Lung microvascular endothelial cell (primary cell): Measurements from ENCODE around the gene NPEPL1. TPM values are rescaled to one million over a fixed set of nuclear protein-coding genes. Genes with fewer than 3 reads are reported as not detected.
"Not testable (repeated sequence)": the region's sequence is repeated elsewhere in the genome, so short reads cannot be mapped to it uniquely, and the experiment has no call there.

Source experiments
- DNase-seq, 2 donors: peaks; one replicate each; pipeline versions ENCODE4 v3.0.0 to v3.0.0-alpha.2; 2010; ENCODE audit warnings: low read depth in 2 of 2
- total RNA-seq: library from RNA; depleted of rRNA; stranded (reverse); fragments of >200 nt; gene quantifications from 2 replicates; pipeline ENCODE4 v1.2.1, GENCODE V29; 2014

The NPEPL1 gene
- total RNA-seq, 1 donor from 2014 or later: 19.2 TPM

DNA sequence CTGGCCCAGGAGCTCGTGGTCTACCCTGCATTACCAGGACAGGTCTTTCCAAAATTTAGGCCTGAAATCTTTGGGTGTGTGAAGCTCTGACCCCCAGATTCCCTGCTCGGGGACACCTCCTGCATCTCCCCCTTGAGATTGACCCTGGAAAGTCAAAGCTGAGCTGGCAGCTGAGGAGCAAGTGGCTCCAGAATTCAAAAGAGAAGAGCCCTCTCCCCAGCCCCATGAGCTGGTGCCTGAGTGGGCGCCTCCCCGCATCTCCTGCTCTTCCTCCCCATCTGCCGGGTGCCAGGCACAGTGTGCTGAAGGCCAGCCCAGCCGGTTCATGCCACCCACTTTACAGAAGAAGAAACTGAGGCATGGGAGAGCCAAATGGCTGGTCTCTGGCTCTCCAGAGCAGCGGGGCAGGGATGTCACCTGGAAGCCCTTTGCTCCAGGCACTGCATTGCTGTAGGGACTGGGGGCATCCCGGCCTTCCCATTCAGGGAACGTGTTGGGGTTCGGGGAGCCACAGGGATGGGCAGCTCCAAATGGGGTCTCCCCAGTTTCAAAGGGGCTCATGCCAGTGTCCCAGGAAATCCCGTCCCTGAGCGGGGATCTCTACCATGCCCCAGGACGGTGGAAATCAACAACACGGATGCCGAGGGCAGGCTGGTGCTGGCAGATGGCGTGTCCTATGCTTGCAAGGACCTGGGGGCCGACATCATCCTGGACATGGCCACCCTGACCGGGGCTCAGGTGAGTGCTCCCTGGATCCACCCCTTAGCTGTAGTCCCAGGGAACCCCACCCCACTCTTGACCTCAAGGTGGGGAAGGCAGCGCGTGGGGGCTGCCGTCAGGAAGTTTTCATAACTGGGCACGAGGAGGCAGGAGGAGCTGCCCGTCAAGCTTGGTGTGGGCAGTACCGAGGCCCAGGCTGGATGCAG lies 20.5 kb downstream of the NPEPL1 start:
- no peak for DNase-seq

- no peak for DNase-seq
These were observed 21.3 kb downstream of the NPEPL1 start for GRCh38 chr20:58713801-58714339.

- DNase-seq: no peak
These were observed 21.8 kb downstream of the NPEPL1 start for GRCh38 chr20:58714340-58714922.

GRCh38 chr20:58714923-58715351 lies 22.3 kb downstream of the NPEPL1 start:
- DNase-seq: no peak

DNA sequence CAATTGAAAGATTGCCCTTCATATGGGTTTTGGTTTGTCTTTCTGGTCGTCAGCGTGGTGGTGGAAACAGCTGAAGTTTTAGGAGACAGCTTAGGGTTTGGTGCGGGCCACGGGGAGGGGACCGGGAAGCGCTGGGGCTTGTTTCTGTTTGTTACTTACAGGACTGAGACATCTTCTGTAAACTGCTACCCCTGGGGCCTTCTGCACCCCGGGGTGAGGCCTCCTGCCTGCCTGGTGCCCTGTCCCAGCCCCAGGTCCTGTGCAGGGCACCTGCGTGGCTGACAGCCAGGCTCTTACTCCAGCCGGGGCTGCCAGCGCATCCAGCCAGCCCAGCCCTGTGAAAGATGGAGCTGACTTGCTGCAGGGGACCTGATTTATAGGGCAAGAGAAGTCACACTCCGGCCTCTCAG lies 22.8 kb downstream of the NPEPL1 start:
- DNase-seq: no peak

DNA sequence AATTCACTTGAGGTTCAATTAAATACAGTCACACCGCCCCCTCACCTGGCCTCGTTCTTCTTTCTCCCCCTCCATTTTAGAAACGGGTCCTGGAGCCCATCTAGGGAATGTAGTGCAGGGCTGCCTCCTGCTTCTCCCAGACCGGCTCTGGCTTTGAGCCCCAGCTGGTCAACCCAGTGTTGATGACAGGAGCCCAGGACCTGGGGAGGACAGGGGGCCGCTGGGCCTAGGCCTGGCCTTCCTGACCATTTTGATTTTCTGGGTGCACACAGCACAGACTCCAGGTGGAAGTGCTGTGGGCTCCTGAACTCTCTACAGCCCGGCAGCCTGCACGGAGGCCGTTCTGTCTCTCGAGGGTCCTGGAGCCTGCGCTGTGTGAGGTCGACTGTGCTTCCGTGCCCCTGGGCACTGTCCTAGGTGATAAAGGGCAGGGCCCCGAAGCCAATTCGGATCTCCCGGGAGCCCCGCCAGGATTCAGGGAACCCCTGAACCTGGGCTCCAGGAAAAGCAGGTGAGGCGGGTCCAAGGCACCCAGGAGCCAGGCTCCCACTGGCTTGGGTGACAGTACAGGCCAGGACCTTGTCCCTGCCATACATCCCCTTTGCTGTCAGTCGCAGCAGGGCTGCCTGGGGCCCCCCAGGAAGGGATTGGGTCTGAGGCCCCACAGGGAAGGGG lies 23.3 kb downstream of the NPEPL1 start:
- no peak for DNase-seq

GRCh38 chr20:58716476-58717277 lies 24.1 kb downstream of the NPEPL1 start:
- no peak for DNase-seq

GRCh38 chr20:58717278-58718091 lies 24.9 kb downstream of the NPEPL1 start:
- DNase-seq: no peak

DNA sequence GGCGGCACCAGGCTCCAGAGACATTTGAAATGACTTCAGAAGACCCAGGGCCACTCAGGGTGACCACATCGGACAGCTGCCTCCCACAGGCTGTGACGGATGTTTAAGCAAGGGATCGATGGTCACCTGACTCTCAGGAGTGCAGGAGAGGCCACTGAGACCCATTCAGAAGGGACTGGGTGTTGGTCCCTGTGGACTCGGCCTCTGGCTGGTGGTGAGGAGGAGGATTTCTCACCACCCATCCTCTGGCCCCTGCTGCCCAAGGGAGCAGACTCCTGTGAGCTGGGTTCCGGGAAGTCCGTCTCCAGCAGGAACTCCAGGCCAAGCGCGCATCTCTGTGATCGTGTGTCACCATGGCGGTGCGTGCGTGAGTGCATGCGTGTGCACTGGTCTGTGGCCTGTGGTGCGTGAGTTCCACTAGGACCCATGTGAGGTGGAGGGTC lies 25.5 kb downstream of the NPEPL1 start:
- no peak for DNase-seq

DNA sequence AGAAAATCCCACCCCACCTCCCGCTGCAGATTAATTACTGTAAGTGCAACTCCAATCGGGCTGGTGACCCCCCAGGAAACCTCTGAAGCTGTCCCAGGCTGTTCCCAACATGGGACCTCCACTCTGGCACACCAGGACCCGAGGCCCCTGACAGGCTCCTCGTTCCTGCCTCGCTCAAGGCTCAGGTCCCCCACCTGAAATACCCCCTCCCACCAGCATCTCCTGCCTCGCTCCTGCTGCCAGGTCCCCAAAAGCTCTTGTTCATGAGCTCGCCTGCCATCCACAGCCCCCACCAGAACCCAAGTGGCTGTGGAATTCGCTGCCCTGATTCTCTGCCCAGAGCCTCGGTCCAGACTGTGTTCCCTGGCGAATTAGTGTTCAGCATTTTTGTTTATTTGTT lies 26.1 kb downstream of the NPEPL1 start:
- no peak for DNase-seq

DNA sequence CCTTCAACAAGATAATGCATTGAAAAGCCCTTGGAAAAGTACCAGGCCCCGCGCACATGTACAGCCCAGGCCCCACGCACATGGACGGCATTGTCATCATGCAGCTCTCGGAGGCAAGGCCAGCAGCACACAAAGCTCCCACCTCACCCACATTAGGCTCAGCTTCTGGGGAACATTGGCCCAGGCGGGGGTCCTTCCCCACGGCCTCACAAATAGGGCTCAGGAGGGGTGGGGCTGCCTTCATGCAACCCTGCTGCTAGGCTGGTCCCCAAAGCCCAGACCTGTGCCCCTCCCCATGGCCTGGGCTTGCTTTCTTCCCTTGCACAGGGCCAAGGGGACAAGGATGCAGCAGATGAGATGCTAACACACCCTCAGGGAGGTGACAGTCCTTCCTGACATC lies 26.7 kb downstream of the NPEPL1 start:
- DNase-seq: no peak

DNA sequence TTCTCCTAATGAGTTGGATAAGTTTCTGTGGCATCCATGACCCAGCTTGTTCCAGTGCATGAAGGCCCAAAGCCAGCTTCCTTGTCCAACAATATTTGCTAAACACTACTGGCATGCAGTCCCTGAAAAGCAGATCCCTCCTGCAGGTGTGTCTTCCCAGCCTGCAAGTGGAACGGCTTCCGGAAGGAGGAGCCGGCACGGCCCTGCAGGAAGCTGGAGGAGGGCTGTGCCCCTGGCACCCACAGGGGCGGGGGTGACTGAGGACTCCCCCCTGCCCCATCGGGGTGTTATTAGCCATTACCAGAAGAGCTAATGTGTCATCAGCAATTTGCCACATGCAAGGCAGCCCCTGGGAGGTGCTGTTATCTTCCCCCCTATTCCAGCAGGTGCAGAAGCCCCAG lies 27.4 kb downstream of the NPEPL1 start:
- no peak for DNase-seq

- no peak for DNase-seq
These were observed 28.3 kb downstream of the NPEPL1 start for GRCh38 chr20:58720890-58721289.

GRCh38 chr20:58721951-58722778 lies 29.6 kb downstream of the NPEPL1 start:
- DNase-seq: no peak

GRCh38 chr20:58722877-58723627 lies 30.5 kb downstream of the NPEPL1 start:
- DNase-seq: no peak

DNA sequence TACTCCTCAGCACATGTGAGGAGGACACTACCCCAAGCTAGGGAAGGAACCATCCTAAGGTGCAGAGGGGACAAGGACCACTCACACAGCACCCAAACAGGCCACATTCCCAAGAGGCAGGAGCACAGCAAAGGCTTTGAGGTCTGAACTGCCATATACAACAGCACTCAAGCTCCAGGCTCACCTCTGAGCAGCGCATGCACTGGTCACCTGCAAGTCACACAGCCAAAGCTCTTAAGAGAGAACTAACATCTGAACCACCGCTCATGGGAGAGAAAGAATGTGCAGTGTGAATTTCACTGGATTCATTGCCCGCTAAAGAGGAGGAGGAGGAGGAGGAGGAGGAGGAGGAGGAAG lies 31.0 kb downstream of the NPEPL1 start:
- no peak for DNase-seq

- not testable (repeated sequence) for DNase-seq
These were observed 33.6 kb downstream of the NPEPL1 start for GRCh38 chr20:58726156-58726555.

DNA sequence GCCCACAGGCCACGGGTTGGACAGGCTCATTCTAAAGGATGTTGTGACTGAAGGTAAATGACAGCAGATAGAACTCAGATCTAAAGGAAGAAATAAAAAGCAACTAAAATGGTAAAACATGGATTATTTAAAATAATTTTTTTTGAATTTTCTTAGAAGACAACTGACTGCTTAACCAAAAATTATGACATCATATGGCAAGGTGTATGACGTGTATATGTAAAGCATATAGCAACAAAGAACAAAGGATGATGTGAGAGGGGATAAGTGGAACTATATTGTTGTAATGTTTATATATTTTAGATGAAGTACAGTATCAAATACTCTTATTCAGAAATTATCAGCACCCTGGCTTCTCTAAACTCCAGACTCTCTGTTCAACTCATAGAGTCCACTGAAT lies 38.6 kb downstream of the NPEPL1 start:
- no peak for DNase-seq

- no peak for DNase-seq
These were observed 44.6 kb downstream of the NPEPL1 start for GRCh38 chr20:58737198-58737597.
